ENCODE data around the gene INVS.

INVS gene

DNA sequence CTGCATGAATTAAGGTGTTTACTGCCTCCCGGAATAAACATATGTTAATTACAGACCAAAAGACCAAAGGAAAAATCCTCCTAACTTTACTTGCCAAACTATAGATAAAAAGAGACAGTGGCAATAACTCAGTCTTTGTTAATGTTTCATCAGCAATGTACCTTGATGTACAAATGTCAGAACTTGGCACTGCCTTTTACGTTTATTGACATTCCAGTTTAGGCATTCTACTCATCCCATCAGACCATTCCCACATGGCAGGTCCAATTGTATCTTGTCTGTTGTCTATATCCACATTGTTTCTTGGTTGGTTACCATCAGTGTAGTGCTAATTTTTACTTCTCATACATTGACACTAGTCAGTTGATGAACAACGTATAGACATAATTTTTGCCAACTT, 168.2 kb downstream of the INVS start:
- no peak overlapping the region for H3K27ac ChIP-seq (ENCODE audit: low read depth, low read length, poor library complexity, severe bottlenecking)
- no peaks in the 10 kb centered on the region for H3K27me3 ChIP-seq (ENCODE audit: insufficient read depth, low read length)
- TF ChIP-seq, protein P1, sequence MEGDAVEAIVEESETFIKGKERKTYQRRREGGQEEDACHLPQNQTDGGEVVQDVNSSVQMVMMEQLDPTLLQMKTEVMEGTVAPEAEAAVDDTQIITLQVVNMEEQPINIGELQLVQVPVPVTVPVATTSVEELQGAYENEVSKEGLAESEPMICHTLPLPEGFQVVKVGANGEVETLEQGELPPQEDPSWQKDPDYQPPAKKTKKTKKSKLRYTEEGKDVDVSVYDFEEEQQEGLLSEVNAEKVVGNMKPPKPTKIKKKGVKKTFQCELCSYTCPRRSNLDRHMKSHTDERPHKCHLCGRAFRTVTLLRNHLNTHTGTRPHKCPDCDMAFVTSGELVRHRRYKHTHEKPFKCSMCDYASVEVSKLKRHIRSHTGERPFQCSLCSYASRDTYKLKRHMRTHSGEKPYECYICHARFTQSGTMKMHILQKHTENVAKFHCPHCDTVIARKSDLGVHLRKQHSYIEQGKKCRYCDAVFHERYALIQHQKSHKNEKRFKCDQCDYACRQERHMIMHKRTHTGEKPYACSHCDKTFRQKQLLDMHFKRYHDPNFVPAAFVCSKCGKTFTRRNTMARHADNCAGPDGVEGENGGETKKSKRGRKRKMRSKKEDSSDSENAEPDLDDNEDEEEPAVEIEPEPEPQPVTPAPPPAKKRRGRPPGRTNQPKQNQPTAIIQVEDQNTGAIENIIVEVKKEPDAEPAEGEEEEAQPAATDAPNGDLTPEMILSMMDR (IDR thresholded peaks at IDR 0.05; ENCODE audit: low read length) = no peak
- TF ChIP-seq EZH2 (IDR thresholded peaks at IDR 0.05; ENCODE audit: borderline replicate concordance, low read length) = no peak

DNA sequence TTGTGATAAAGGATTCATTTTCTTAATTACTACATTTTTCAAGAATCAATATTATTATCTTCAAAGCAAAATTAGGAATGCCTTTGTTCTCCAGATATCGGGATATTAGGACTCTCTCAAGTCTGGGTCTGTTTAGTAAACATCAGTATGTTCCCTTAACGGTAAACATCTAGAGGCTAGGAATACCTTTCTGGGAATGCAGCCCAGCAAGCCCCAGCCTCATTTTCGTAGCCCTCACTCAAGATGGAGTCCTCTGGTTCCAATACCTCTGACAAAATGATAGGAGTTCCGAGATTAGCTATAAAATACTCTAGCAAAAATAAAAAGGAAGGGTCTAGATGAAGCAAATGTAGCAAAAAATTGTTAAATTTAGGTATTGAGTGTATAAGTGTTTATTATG, 169.2 kb downstream of the INVS start:
- no peaks in the 10 kb centered on the region for H3K9me3 ChIP-seq (ENCODE audit: low read length)
- H3K9ac ChIP-seq (ENCODE audit: low read length) = no peak overlapping the region
- H3K27ac ChIP-seq (ENCODE audit: low read depth, low read length, poor library complexity, severe bottlenecking) = no peak overlapping the region
- H3K27me3 ChIP-seq (ENCODE audit: insufficient read depth, low read length) = no peaks in the 10 kb centered on the region
- no peaks in the 10 kb centered on the region for H3F3A ChIP-seq (ENCODE audit: insufficient read depth, low read length)
- no peak overlapping the region for H2AFZ ChIP-seq (ENCODE audit: low read length)
- no peak overlapping the region for H3K4me3 ChIP-seq (ENCODE audit: low read depth, low read length, poor library complexity, severe bottlenecking)
- no peaks in the 10 kb centered on the region for H3K9me2 ChIP-seq (ENCODE audit: low read depth, low read length)
- peaks cover 13% of the 10 kb centered on the region; the same call in 1 of the 2 replicates for H3K36me3 ChIP-seq (ENCODE audit: insufficient read depth, low read length)
- H3K4me1 ChIP-seq (ENCODE audit: insufficient read depth, low read length, severe bottlenecking) = no peaks in the 10 kb centered on the region
- H3K4me2 ChIP-seq (ENCODE audit: low read length) = no peak overlapping the region
- no peaks in the 10 kb centered on the region for H4K20me1 ChIP-seq (ENCODE audit: insufficient read depth, low read length)
- no peak for TF ChIP-seq EZH2 (IDR thresholded peaks at IDR 0.05; ENCODE audit: borderline replicate concordance, low read length)
- TF ChIP-seq, protein P1 (IDR thresholded peaks at IDR 0.05; ENCODE audit: low read length) = no peak
- no peaks in the 10 kb centered on the region for H3K79me2 ChIP-seq (ENCODE audit: insufficient read depth, low read length)

More for the DNA sequence above, 168.2 kb downstream of the INVS start:
- H3K4me2 ChIP-seq (ENCODE audit: low read length) = no peak overlapping the region
- no peaks in the 10 kb centered on the region for H4K20me1 ChIP-seq (ENCODE audit: insufficient read depth, low read length)
- H3K79me2 ChIP-seq (ENCODE audit: insufficient read depth, low read length) = no peaks in the 10 kb centered on the region
- H2AFZ ChIP-seq (ENCODE audit: low read length) = no peak overlapping the region
- H3K9me3 ChIP-seq (ENCODE audit: low read length) = no peaks in the 10 kb centered on the region
- no peak overlapping the region for H3K9ac ChIP-seq (ENCODE audit: low read length)
- H3K4me1 ChIP-seq (ENCODE audit: insufficient read depth, low read length, severe bottlenecking) = no peaks in the 10 kb centered on the region
- no peak overlapping the region for H3K4me3 ChIP-seq (ENCODE audit: low read depth, low read length, poor library complexity, severe bottlenecking)
- no peaks in the 10 kb centered on the region for H3F3A ChIP-seq (ENCODE audit: insufficient read depth, low read length)
- H3K36me3 ChIP-seq (ENCODE audit: insufficient read depth, low read length) = peaks cover 8% of the 10 kb centered on the region; the same call in 1 of the 2 replicates
- no peaks in the 10 kb centered on the region for H3K9me2 ChIP-seq (ENCODE audit: low read depth, low read length)

DNA sequence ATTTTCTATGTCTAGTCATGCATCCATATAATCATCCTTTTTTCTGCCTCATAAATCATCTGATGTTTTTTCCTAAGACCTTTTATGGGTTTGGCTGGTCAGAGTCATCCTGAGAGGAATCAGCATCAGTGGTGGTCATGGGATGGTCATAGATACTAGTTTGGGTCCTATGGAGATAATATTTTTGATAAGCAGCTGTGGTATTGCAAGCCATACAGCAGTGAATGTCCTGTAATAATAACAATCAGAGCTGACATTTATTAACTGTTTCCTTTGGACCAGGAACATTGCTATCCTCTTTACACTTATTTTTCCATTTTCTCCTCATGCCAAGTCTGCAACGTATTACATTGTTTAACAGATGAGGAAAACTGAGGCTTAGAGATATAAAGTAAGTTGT, 170.6 kb downstream of the INVS start:
- Histone ChIP-seq H3K4me1 (ENCODE audit: insufficient read depth, low read length, severe bottlenecking) (no peaks in the 10 kb centered on the region), H3K4me3 (ENCODE audit: low read depth, low read length, poor library complexity, severe bottlenecking) (no peak overlapping the region), H2AFZ (ENCODE audit: low read length) (no peak overlapping the region), H3K27me3 (ENCODE audit: insufficient read depth, low read length) (no peaks in the 10 kb centered on the region), H3K4me2 (ENCODE audit: low read length) (no peak overlapping the region), H3K9me3 (ENCODE audit: low read length) (no peaks in the 10 kb centered on the region), H4K20me1 (ENCODE audit: insufficient read depth, low read length) (no peaks in the 10 kb centered on the region), H3K36me3 (ENCODE audit: insufficient read depth, low read length) (peaks cover 13% of the 10 kb centered on the region; the same call in 1 of the 2 replicates), H3K9me2 (ENCODE audit: low read depth, low read length) (no peaks in the 10 kb centered on the region), H3K27ac (ENCODE audit: low read depth, low read length, poor library complexity, severe bottlenecking) (no peak overlapping the region), H3F3A (ENCODE audit: insufficient read depth, low read length) (no peaks in the 10 kb centered on the region), H3K9ac (ENCODE audit: low read length) (no peak overlapping the region), H3K79me2 (ENCODE audit: insufficient read depth, low read length) (no peaks in the 10 kb centered on the region)
- TF ChIP-seq, protein P1 (IDR thresholded peaks at IDR 0.05; ENCODE audit: low read length) = no peak
- no peak for TF ChIP-seq EZH2 (IDR thresholded peaks at IDR 0.05; ENCODE audit: borderline replicate concordance, low read length)

All from OCI-LY1 (cell line).